Endodermal cell (in vitro differentiated cells): ENCODE data around the gene FAM174C. TPM values are rescaled to one million over a fixed set of nuclear protein-coding genes. Genes with fewer than 3 reads are reported as not detected.

Experiments
- DNase-seq: peaks from one replicate; pipeline ENCODE4 v3.0.0-alpha.2; 2017
- H3K27ac ChIP-seq: 2 replicates; pipeline ENCODE4 v1.5.1; 2013; ENCODE audit warnings: mild to moderate bottlenecking, low read depth, low read length, moderate library complexity
- H3K27me3 ChIP-seq: 2 replicates; pipeline ENCODE4 v1.6.1; 2013; ENCODE audit warnings: mild to moderate bottlenecking, low read length, moderate library complexity; ENCODE audit not compliant: insufficient read depth, control insufficient read depth, poor library complexity, severe bottlenecking
- H3K36me3 ChIP-seq: 2 replicates; pipeline ENCODE4 v1.7.0; 2013; ENCODE audit warnings: mild to moderate bottlenecking, low read length, moderate library complexity; ENCODE audit not compliant: control insufficient read depth, insufficient read depth
- H3K4me1 ChIP-seq: one replicate; pipeline ENCODE4 v1.7.0; 2013; ENCODE audit warnings: low read length; ENCODE audit not compliant: control insufficient read depth, insufficient read depth
- H3K4me3 ChIP-seq: 2 replicates; pipeline ENCODE4 v1.5.1; 2013; ENCODE audit warnings: mild to moderate bottlenecking, low read length, moderate library complexity
- H3K9ac ChIP-seq: 2 replicates; pipeline ENCODE4 v1.6.1; 2013; ENCODE audit warnings: mild to moderate bottlenecking, low read length, moderate library complexity; ENCODE audit not compliant: poor library complexity, severe bottlenecking; ENCODE audit errors: extremely low read depth
- H3K9me3 ChIP-seq: 2 replicates; pipeline ENCODE4 v1.6.1; 2013; ENCODE audit warnings: mild to moderate bottlenecking, low read length, moderate library complexity; ENCODE audit not compliant: control insufficient read depth
- H3K27ac Mint-ChIP-seq: 2 replicates; pipeline ENCODE4 v1.8.0; 2020; ENCODE audit warnings: mixed read lengths
- H3K27me3 Mint-ChIP-seq: 2 replicates; pipeline ENCODE4 v1.8.0; 2021; ENCODE audit warnings: mild to moderate bottlenecking, mixed read lengths; ENCODE audit not compliant: insufficient read depth
- H3K36me3 Mint-ChIP-seq: 2 replicates; pipeline ENCODE4 v1.8.0; 2020; ENCODE audit warnings: low read depth, mixed read lengths
- H3K4me1 Mint-ChIP-seq: 2 replicates; pipeline ENCODE4 v1.8.0; 2020; ENCODE audit warnings: mixed read lengths
- H3K4me3 Mint-ChIP-seq: 2 replicates; pipeline ENCODE4 v1.8.0; 2020; ENCODE audit warnings: mild to moderate bottlenecking, moderate library complexity, mixed read lengths
- H3K9me3 Mint-ChIP-seq: 2 replicates; pipeline ENCODE4 v1.8.0; 2020; ENCODE audit warnings: mild to moderate bottlenecking, mixed read lengths
- CTCF ChIP-seq: fragments of 200-600 bp; sonication (generic); conservative IDR thresholded peaks from 2 replicates; pipeline ENCODE4 v1.5.0; 2021; ENCODE audit warnings: antibody characterized with exemption, mild to moderate bottlenecking
- WGBS, 2 experiments: methylation state at CpG; one replicate each; pipeline versions ENCODE4 v1.1.5 to v1.1.7; 2013; ENCODE audit warnings: missing lambda C conversion rate in 2 of 2, mixed read lengths in 1 of 2; ENCODE audit not compliant: insufficient coverage in 1 of 2, insufficient read length in 1 of 2; 5-methylcytosine and 5-hydroxymethylcytosine counted together
- total RNA-seq, 2 donors: library from RNA; stranded (reverse); fragmentation: NEBNext Ultra II Directional in 1 of 2; extraction: Animal tissue kit (Norgen Biotek cat#: 25700) in 1 of 2; gene quantifications; 2 replicates in 1 of 2; 3 replicates in 1 of 2; pipeline ENCODE4 v1.2.1, GENCODE V29; 2021

FAM174C gene
- total RNA-seq, 2 donors from 2014 or later: 45.1 to 46.0 TPM

GRCh38 chr19:1289686-1290025 is 14.3 kb downstream of the FAM174C start:
- no peak for DNase-seq
- H3K9me3 Mint-ChIP-seq: no peaks in the 10 kb centered on the region
- H3K27me3 ChIP-seq: no peaks in the 10 kb centered on the region
- H3K27ac ChIP-seq: no peak overlapping the region
- H3K36me3 Mint-ChIP-seq: no peaks in the 10 kb centered on the region
- no peaks in the 10 kb centered on the region for H3K9me3 ChIP-seq
- TF ChIP-seq CTCF: no peak
- H3K4me3 Mint-ChIP-seq: no peak overlapping the region
- peaks cover 10% of the 10 kb centered on the region for H3K27me3 Mint-ChIP-seq
- peaks cover 7% of the 10 kb centered on the region for H3K4me1 ChIP-seq
- 95% methylated on average over 17 to 19 of the region's 19 CpGs for WGBS, 2 experiments
- H3K27ac Mint-ChIP-seq: no peak overlapping the region
- no peak overlapping the region for H3K9ac ChIP-seq
- H3K4me3 ChIP-seq: no peak overlapping the region
- no peaks in the 10 kb centered on the region for H3K36me3 ChIP-seq
- peaks cover 5% of the 10 kb centered on the region for H3K4me1 Mint-ChIP-seq

DNA sequence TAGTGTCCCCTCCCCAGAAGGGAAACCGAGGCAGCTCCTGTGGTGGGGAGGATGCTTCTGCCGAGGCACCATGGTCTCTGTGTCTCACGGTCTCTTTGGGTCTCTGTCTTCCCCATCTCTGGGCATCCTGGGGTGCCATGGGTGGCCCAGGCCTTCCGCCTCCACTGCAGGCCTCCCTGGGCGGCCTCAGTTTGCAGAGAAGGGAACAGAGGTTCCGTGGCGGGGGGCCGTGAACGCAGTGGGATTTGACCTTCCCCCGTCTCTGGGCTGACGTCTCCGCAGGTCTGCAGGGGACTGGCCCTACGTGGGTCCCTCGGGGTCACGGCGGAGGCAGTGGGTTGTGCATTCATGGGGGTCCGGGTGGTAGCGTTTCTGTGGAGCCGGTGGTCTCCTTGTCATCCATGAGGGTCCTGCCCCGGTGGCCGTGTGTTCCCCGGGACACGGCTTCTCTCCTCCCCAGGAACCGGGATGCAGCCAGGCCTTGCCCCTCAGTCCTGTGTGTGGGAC is 14.9 kb downstream of the FAM174C start:
- H3K27me3 Mint-ChIP-seq: peaks cover 6% of the 10 kb centered on the region

DNA sequence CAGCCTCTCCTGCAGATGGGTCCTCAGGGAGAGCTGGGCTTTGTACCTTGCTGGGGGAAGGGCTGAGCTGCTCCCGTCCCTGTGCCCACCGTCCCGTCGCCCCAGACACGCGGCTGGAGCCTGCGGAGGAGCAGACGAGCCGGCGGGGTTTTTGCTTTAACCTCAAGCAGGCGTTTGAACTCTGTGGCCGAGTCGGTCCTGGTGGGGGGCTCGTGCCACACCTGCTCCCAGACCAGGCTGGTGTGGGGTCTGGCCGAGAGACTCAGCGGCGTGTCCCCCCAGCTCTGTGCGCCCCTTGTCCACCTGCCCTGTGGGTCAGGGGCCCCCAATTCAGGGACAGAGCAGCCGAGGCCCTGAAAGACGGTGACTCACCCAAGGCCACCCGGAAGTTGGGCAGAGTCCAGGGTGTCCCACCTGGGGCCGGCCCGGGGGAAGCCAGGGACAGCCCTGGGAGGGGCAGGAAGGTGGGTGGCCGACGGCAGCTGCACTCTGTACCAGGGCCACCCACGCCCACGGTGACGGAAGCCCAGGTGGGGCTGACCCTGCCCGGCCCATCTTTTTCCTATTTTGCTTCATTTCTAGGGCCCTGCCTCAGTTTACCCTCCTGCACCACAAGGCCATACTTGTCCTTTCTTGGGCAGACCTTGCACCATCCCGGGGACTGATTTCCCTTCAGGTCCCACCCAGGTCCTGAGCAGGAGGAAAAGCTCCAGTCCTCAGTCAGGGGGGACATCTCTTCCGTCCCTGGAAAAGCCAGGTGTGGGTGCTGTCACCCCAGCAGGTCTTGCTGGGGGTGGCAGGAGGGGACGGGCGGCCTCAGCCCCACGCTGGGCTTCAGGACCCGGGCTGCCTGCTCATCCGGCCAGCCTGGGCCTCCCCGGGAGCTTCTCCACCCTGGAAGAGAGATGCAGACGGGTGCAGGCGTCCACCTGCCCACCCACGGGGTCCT is 15.6 kb downstream of the FAM174C start:
- DNase-seq: no peak
- H3K27ac ChIP-seq: no peak overlapping the region
- no peak overlapping the region for H3K9ac ChIP-seq
- Mint-ChIP-seq H3K27ac (no peak overlapping the region), H3K9me3 (no peaks in the 10 kb centered on the region), H3K4me3 (no peak overlapping the region), H3K36me3 (no peaks in the 10 kb centered on the region), H3K27me3 (peaks cover 6% of the 10 kb centered on the region), H3K4me1 (no peaks in the 10 kb centered on the region)
- no peaks in the 10 kb centered on the region for H3K27me3 ChIP-seq
- H3K36me3 ChIP-seq: no peaks in the 10 kb centered on the region
- no peaks in the 10 kb centered on the region for H3K9me3 ChIP-seq
- peaks cover 6% of the 10 kb centered on the region for H3K4me1 ChIP-seq
- 92% methylated on average over 17 to 40 of the region's 40 CpGs for WGBS, 2 experiments
- TF ChIP-seq CTCF: no peak
- no peak overlapping the region for H3K4me3 ChIP-seq

More for the DNA sequence above, 14.9 kb downstream of the FAM174C start:
- Mint-ChIP-seq H3K9me3 (no peaks in the 10 kb centered on the region), H3K36me3 (no peaks in the 10 kb centered on the region), H3K4me3 (no peak overlapping the region), H3K4me1 (no peaks in the 10 kb centered on the region), H3K27ac (no peak overlapping the region)
- H3K9me3 ChIP-seq: no peaks in the 10 kb centered on the region
- no peak overlapping the region for H3K9ac ChIP-seq
- H3K27ac ChIP-seq: no peak overlapping the region
- 92 to 94% methylated on average over 16 to 24 of the region's 24 CpGs for WGBS, 2 experiments
- no peaks in the 10 kb centered on the region for H3K27me3 ChIP-seq
- H3K4me1 ChIP-seq: peaks cover 6% of the 10 kb centered on the region
- H3K36me3 ChIP-seq: no peaks in the 10 kb centered on the region
- no peak for DNase-seq
- TF ChIP-seq CTCF: no peak
- H3K4me3 ChIP-seq: no peak overlapping the region
